Stimulated activated CD8-positive, alpha-beta memory T cell treated with anti-CD3 and anti-CD28 coated beads, Interleukin-15, amount 100 ng/mL, for 4 hours (primary cell): ENCODE results near the gene RPRML.

Experiments used
- DNase-seq, 2 donors: peaks; one replicate each; pipeline ENCODE4 v3.0.0-alpha.2; 2020; ENCODE audit warnings: low read depth in 2 of 2

Gene RPRML

GRCh38 chr17:46944931-46945330 is 34.1 kb downstream of the RPRML start:
- no peak for DNase-seq

DNA sequence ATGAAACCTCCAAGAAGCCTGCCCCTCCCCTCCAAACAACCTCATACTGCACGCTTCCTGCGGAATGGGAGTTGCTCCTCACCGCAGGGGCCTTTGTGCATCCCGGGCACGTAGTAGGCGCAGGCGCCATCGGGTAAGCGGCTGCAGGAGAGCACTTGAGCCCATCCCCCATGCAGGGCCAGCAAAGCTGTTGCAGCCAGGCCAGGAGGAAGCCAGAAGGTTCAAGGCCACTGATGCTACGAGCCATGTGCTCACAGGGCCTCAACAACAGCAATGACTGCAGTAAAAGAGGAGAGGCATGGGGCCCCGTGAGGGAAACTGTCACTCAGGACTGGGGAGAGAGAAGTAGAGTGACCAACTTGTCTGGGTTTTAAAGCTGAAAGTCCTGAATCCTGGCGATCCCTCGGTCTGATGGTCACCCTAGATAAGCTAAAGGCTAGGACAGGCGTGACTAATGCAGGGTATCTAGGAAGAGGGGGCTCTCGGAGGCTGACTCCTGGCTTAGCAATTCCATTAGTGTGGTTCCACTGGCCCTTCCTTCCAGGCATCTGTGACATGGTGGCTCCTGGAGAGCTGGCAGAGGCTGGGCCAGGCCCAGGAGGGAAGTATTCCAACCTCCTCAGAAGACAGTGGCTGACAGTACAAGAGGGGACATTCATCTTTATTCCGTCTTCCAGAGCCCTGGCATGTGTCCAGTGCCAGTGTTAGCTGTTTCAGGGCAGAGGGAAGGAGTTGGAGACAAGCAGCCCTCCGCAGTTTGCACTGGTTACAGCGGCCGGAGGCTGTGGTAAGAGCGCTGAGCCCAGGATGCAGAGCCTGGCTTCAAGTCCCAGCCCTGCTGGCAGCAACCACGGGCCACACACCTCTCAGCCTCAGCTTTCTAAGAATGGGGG is 35.3 kb downstream of the RPRML start:
- DNase-seq, result no peak

DNA sequence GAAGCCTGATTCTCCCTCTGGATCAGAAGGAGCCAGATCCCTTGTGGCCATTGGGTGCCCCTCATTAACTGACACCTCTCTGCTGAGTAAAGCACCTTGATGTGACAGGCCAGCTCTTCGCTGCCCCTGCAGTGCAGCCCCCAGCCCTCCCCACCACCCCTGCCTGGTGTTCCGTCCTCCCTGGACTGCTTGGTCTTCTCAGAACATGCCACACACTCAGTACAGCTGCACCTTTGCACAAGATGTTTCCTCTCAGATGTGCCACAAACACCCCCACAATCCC is 35.9 kb downstream of the RPRML start:
- DNase-seq, result no peak

GRCh38 chr17:46942441-46943217 is 36.4 kb downstream of the RPRML start:
- DNase-seq, result no peak

GRCh38 chr17:46940692-46941404 is 38.2 kb downstream of the RPRML start:
- DNase-seq, result peak; percentile 18 to 40

DNA sequence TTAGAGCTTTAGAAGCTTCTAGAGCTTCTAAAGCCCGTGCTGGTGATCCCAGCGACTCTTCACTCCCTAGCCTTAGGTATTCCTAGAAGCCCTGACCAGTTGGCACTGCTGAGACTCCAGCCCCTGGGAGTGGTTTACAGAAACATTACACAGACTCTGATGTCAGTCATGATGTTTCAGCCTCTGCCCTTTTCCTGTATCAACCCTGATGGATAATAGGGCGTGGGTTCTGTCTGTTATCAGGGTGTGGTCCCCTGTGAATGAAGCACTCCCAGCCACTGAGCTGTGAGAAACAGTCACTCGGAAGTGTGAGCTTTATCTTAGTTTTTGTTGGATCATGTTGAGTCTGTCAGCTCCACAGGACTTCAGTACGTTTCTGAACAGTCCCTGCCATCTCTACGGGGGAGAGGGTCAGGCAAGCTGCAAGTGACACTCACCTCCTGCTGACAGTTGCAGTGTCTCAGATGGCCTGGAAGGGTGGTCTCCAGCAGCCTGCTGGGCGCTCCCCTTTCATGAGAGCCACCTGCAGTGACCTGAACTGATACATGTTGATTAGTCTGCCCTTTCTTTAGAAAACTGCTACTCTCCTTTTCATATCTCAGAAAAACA is 43.3 kb downstream of the RPRML start:
- no peak for DNase-seq

DNA sequence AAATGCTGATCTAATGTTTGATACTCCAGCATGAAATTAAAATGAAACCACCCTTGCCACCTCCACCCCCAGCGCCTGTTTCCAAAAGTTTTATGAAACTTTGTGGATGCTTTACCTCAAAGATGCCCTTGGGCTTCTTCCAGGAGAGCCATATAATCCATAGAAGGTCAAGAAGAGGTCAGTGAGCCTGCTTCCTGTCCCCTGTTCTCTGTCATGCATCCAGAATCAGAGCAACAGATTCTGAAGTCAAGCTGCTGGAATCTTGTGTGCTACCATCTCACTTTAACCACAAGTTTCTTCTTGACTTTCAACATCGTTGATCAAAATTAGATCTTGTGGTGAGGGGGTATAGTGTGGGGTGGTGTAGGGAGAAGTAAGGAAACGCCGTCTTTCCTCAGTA is 47.5 kb downstream of the RPRML start:
- no peak for DNase-seq

- DNase-seq, result no peak
Measured at GRCh38 chr17:46930051-46930450, 49.0 kb downstream of the RPRML start.

GRCh38 chr17:46929413-46929812 is 49.6 kb downstream of the RPRML start:
- DNase-seq, result no peak

DNA sequence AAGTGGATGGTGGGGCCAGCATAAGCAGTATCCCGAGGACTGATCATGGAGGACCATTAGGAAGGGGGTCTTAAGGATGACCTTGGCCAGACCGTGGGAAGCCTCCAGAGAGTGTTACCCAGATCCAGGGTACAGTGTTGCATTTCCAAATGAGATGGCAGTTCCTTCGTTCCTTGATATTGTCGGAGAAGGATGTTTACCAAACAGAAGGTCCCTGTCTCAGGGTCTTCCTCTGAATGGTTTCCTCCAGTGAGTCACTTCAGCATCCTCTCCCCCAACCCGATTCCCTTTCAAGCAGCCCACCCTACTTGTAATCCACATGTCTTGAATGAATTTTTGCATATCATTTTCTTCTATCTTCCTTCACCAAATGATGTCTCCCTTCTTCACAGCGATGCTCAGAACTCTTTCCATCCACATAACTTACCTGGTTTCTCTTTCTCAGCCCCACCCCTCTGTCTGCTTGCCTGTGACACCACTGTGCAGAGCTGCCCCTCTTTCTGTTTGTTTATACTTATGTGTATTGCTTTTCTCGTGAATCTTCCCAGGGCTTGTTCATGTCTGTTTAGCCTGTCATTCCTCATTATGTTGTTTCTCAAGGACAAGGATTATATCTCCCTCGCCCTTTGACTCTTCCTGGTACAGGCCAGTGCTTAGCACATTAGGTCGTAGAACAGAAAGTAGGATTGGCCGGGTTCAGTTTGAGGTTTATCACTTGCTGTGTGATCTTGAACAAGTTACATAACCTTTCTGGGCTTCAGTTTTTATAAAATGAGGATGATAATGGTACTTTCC is 50.4 kb downstream of the RPRML start:
- DNase-seq, result no peak
